ENCODE results near the gene ATP11A. TPM values are rescaled to one million over a fixed set of nuclear protein-coding genes. Genes with fewer than 3 reads are reported as not detected.

ATP11A gene
- total RNA-seq: 4.8 and 8.9 TPM in 2 replicates

GRCh38 chr13:112689303-112690245 lies at the start of gene ATP11A:
Gene ATP11A (plus strand): TSS chr13:112690038. CDS start chr13:112690417, 379 bp downstream.

Other genes with a start within 250 kb of the ATP11A start
- 13.6 and 16.9 TPM in 2 replicates for gene TUBGCP3, start 101.9 kb upstream of the ATP11A start, total RNA-seq